Activated CD4-positive, alpha-beta T cell treated with anti-CD3 and anti-CD28 coated beads, Interleukin-2, amount 10 ng/mL, durations not matched to agents 24 days and 14 days (primary cell): ENCODE measurements around the gene FRS3. TPM values are rescaled to one million over a fixed set of nuclear protein-coding genes. Genes with fewer than 3 reads are reported as not detected.
"Not testable (repeated sequence)": the region's sequence is repeated elsewhere in the genome, so short reads cannot be mapped to it uniquely, and the experiment has no call there.

Experiments used
- DNase-seq: peaks from one replicate; pipeline ENCODE4 v3.0.0; 2022
- H3K27ac Mint-ChIP-seq: one replicate; pipeline ENCODE4 v1.8.0; 2022; ENCODE audit warnings: mild to moderate bottlenecking, mixed read lengths
- H3K27me3 Mint-ChIP-seq: one replicate; pipeline ENCODE4 v1.8.0; 2022; ENCODE audit warnings: mixed read lengths
- H3K36me3 Mint-ChIP-seq: one replicate; pipeline ENCODE4 v1.8.0; 2022; ENCODE audit warnings: low read depth, mild to moderate bottlenecking, mixed read lengths
- H3K4me1 Mint-ChIP-seq: one replicate; pipeline ENCODE4 v1.8.0; 2021; ENCODE audit warnings: mixed read lengths
- H3K4me3 Mint-ChIP-seq: one replicate; pipeline ENCODE4 v1.8.0; 2022; ENCODE audit warnings: mild to moderate bottlenecking, moderate library complexity, mixed read lengths
- H3K9me3 Mint-ChIP-seq: one replicate; pipeline ENCODE4 v1.8.0; 2021; ENCODE audit warnings: mixed read lengths
- intact Hi-C: fragments of 100-400 bp; cut with micrococcal nuclease; formaldehyde crosslinking; loops from one replicate; pipeline ENCODE4 v1.15.1; 2023
- total RNA-seq: library from RNA; stranded (reverse); gene quantifications from 2 replicates; pipeline ENCODE4 v1.2.3, GENCODE V29; 2022

The FRS3 gene
- total RNA-seq, 1 donor from 2014 or later: 6.8 TPM

DNA sequence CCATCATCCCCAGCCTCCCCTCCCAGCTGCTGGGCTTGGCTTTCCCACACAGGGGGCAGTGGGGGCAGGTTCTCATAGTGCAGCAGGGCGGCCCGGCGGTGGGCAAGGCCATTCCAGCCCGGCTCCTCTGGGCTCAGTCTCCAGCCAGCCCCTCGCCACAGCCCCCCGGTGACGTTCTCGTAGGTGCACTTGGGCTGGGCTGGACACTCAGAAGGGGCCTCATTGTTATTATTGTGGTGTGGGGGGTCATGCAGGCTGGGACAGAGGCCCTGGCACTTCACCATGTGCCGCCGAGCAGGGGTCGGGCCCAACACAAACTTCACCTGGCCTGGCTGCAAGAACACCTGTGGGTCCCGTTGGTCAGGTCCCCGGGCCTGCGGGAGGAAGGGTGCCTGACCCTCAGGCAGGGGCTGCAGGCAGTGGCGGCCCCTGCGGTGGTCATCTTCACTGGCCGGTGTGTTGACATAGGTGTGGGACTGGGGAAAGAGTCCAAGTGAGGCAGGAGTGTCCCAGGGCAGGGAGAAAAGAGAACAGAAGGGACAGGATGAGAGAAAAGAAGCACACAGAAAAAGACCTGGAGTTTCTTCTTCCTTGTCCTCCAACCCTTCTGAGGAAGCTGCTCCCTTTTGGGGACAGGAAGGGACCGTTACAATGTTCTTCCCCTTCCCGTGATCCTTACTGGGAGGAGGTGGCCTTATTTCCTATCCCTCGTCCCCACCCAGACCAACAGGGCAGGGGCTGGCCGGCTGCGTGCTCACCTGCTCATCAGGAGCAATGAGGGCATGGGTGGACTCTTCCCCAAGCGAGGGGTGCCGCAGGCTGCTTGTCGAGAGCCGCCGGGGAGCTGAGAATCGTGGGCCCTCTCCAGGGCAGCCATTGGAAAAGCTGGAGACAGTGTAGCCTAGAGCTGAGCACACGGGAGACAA lies 8.4 kb downstream of the FRS3 start:
- Mint-ChIP-seq H3K4me3 (no peak overlapping the region), H3K4me1 (peaks cover 10% of the 10 kb centered on the region), H3K36me3 (peaks cover 13% of the 10 kb centered on the region), H3K9me3 (no peaks in the 10 kb centered on the region), H3K27ac (no peak overlapping the region), H3K27me3 (no peaks in the 10 kb centered on the region)
- DNase-seq: no peak
- intact Hi-C loops: no loop called here

GRCh38 chr6:41770381-41771057 lies 9.2 kb downstream of the FRS3 start:
- DNase-seq: no peak
- Mint-ChIP-seq H3K9me3 (no peaks in the 10 kb centered on the region), H3K4me3 (no peak overlapping the region), H3K36me3 (peaks cover 12% of the 10 kb centered on the region), H3K4me1 (peaks cover 10% of the 10 kb centered on the region), H3K27me3 (no peaks in the 10 kb centered on the region), H3K27ac (no peak overlapping the region)
- intact Hi-C loops: no loop called here

GRCh38 chr6:41769376-41769775 lies 10.3 kb downstream of the FRS3 start:
- peaks cover 1% of the 10 kb centered on the region for H3K27me3 Mint-ChIP-seq
- peaks cover 10% of the 10 kb centered on the region for H3K4me1 Mint-ChIP-seq
- no peaks in the 10 kb centered on the region for H3K9me3 Mint-ChIP-seq
- DNase-seq: no peak
- H3K36me3 Mint-ChIP-seq: peaks cover 10% of the 10 kb centered on the region
- no peak overlapping the region for H3K27ac Mint-ChIP-seq
- intact Hi-C loops: no loop called here
- H3K4me3 Mint-ChIP-seq: no peak overlapping the region

- Mint-ChIP-seq H3K27ac (peak overlapping the region; percentile 39), H3K4me3 (no peak overlapping the region)
These were observed 11.0 kb downstream of the FRS3 start for GRCh38 chr6:41768545-41769308.

GRCh38 chr6:41767112-41767833 lies 12.4 kb downstream of the FRS3 start:
- Mint-ChIP-seq H3K27me3 (peaks cover 1% of the 10 kb centered on the region), H3K4me1 (peaks cover 10% of the 10 kb centered on the region), H3K27ac (no peak overlapping the region), H3K9me3 (no peaks in the 10 kb centered on the region), H3K4me3 (no peak overlapping the region), H3K36me3 (peaks cover 3% of the 10 kb centered on the region)
- no peak for DNase-seq
- intact Hi-C loops: no loop called here

More at GRCh38 chr6:41768545-41769308, 11.0 kb downstream of the FRS3 start:
- intact Hi-C loops: no loop called here
- DNase-seq: no peak
- H3K4me1 Mint-ChIP-seq: peaks cover 10% of the 10 kb centered on the region
- peaks cover 1% of the 10 kb centered on the region for H3K27me3 Mint-ChIP-seq
- no peaks in the 10 kb centered on the region for H3K9me3 Mint-ChIP-seq
- H3K36me3 Mint-ChIP-seq: peaks cover 6% of the 10 kb centered on the region

DNA sequence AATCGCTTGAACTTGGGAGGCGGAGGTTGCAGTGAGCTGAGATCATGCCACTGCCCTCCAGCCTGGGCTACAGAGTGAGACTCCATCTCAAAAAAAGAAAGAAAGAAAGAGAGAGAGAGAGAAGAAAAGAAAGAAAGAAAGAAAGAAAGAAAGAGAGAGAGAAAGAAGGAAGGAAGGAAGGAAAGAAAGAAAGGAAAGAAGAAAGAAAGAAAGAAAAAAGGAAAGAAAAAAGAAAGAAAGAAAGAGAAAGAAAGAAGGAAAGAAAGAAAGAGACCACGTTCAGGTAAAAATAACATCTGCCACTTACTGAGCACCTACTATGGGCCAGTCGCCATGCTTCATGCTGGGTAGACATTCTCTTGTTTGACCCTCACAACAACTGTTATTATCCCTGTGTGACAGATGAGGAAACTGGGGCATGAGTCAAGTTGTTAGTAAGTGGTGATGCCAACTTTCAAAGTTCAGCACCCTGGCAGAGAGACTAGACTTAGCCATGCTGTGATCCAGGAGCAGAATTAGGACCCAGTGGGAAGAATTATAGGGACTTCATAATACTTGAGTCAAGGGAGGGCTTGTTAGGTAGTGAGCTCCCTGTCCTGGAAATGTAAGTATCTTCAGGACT lies 13.5 kb downstream of the FRS3 start:
- H3K27ac Mint-ChIP-seq, intact Hi-C loops, DNase-seq, H3K36me3 Mint-ChIP-seq, H3K27me3 Mint-ChIP-seq, H3K4me3 Mint-ChIP-seq, H3K9me3 Mint-ChIP-seq: not testable (repeated sequence)
- peaks cover 10% of the 10 kb centered on the region for H3K4me1 Mint-ChIP-seq

GRCh38 chr6:41763470-41763869 lies 16.2 kb downstream of the FRS3 start:
- Mint-ChIP-seq H3K4me1 (peaks cover 3% of the 10 kb centered on the region), H3K36me3 (no peaks in the 10 kb centered on the region), H3K4me3 (no peak overlapping the region), H3K9me3 (no peaks in the 10 kb centered on the region), H3K27ac (no peak overlapping the region), H3K27me3 (peaks cover 5% of the 10 kb centered on the region)
- intact Hi-C loops: no loop called here
- no peak for DNase-seq

DNA sequence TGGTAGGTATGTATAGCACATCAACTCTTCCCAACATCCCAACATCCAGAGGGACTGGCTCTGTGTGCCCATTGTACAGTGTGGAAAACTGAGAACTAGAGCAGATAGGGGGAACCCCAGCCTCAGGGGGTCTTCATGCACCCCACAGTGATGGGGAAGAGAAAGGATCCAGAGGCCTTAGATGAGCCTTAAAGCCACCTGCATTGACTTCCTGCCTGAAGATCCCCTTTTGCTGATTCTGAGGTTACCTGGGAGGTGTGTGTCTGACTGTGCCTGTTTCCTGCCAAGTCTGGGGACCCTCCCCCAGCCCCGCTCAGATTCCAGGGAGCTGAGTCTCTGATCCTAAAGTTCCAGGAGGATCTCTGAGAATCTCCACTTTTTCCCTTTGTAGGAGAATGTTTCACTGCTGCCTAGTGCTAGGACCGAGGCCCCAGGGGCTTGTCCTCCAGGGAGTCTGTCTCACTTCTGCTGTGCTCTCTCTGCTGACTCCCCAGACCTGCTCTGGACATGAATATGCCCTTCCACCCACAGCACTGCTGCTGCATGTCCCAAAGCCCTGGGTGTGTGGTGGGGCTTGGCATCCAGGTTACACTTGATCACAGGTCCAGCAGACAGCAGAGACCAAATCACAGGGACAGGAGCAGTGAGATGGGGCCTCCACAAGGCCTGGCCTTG lies 19.7 kb downstream of the FRS3 start:
- Mint-ChIP-seq H3K4me1 (no peaks in the 10 kb centered on the region), H3K27ac (no peak overlapping the region), H3K9me3 (no peaks in the 10 kb centered on the region), H3K27me3 (peaks cover 3% of the 10 kb centered on the region), H3K36me3 (no peaks in the 10 kb centered on the region), H3K4me3 (no peak overlapping the region)
- intact Hi-C loops: no loop called here
- DNase-seq: no peak

- H3K27me3 Mint-ChIP-seq: peaks cover 7% of the 10 kb centered on the region
- no peaks in the 10 kb centered on the region for H3K4me1 Mint-ChIP-seq
- no peak overlapping the region for H3K27ac Mint-ChIP-seq
- DNase-seq: no peak
- H3K4me3 Mint-ChIP-seq: no peak overlapping the region
- no peaks in the 10 kb centered on the region for H3K36me3 Mint-ChIP-seq
- no peaks in the 10 kb centered on the region for H3K9me3 Mint-ChIP-seq
- intact Hi-C loops: no loop called here
These were observed 20.4 kb downstream of the FRS3 start for GRCh38 chr6:41759106-41759904.

DNA sequence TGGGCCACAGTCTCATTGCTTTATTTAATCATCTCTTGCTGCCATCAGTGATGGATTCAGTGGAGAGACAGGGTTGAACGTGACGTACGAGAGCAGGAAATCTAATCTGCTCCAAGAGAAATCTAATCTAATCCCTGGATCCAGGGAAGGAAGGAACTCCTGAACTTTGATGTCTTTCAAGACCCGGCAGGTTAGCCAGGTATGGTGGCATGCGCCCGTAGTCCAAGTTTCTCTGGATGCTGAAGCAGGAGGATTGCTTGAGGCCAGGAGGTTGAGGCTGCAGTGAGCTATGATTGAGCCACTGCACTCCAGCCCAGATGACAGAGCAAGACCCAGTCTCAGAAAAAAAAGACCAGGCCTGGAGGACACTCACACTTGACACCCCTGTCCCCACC lies 21.1 kb downstream of the FRS3 start:
- H3K27me3 Mint-ChIP-seq: peaks cover 11% of the 10 kb centered on the region
- no peaks in the 10 kb centered on the region for H3K4me1 Mint-ChIP-seq
- H3K36me3 Mint-ChIP-seq: no peaks in the 10 kb centered on the region
- DNase-seq: no peak
- H3K27ac Mint-ChIP-seq: no peak overlapping the region
- intact Hi-C loops: no loop called here
- no peaks in the 10 kb centered on the region for H3K9me3 Mint-ChIP-seq
- no peak overlapping the region for H3K4me3 Mint-ChIP-seq

GRCh38 chr6:41757931-41758640 lies 21.6 kb downstream of the FRS3 start:
- DNase-seq: no peak
- no peak overlapping the region for H3K27ac Mint-ChIP-seq
- H3K27me3 Mint-ChIP-seq: peaks cover 17% of the 10 kb centered on the region
- no peaks in the 10 kb centered on the region for H3K9me3 Mint-ChIP-seq
- no peak overlapping the region for H3K4me3 Mint-ChIP-seq
- no peaks in the 10 kb centered on the region for H3K4me1 Mint-ChIP-seq
- H3K36me3 Mint-ChIP-seq: no peaks in the 10 kb centered on the region
- intact Hi-C loops: no loop called here

- Mint-ChIP-seq H3K4me3 (no peak overlapping the region), H3K4me1 (no peaks in the 10 kb centered on the region), H3K27me3 (peaks cover 18% of the 10 kb centered on the region), H3K27ac (no peak overlapping the region), H3K9me3 (no peaks in the 10 kb centered on the region), H3K36me3 (no peaks in the 10 kb centered on the region)
- DNase-seq: no peak
- intact Hi-C loops: no loop called here
These were observed 22.4 kb downstream of the FRS3 start for GRCh38 chr6:41757271-41757670.
